ENCODE measurements around the gene MED4.
A peak's percentile ranks its signal among the peaks of the same experiment; 100 is the strongest.
"Not testable (repeated sequence)": the region's sequence is repeated elsewhere in the genome, so short reads cannot be mapped to it uniquely, and the experiment has no call there.

Gene MED4

GRCh38 chr13:48093588-48093987 is 1.3 kb downstream of the MED4 start:
- DNase-seq, result no peak

- no peak for DNase-seq
These were observed 8.6 kb downstream of the MED4 start for GRCh38 chr13:48086272-48086671.

GRCh38 chr13:48081739-48082138 is 13.2 kb downstream of the MED4 start:
- no peak for DNase-seq

GRCh38 chr13:48078251-48078656 is 16.6 kb downstream of the MED4 start:
- DNase-seq, result no peak

- no peak for DNase-seq
These were observed 20.9 kb downstream of the MED4 start for GRCh38 chr13:48074006-48074405.

DNA sequence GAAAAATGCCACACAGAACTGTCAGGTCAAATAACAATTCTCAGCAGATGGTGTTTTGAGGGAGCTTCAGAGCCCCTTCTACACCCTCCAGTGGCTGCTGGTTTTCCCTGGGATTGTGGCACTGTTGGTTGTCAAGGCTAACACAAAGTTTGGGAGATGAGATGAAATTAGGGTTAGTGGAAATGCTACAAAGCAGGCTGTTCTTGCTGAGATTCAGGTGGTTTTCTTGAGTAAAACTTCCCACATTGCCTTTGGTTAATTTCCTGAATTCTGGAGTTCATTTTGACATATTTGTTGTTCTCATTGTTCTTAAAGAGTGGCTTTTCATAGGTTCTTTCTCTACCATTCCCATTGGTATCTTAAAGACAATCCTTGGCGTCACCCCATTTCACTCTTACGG is 22.1 kb downstream of the MED4 start:
- no peak for DNase-seq

- no peak for DNase-seq
These were observed 22.6 kb downstream of the MED4 start for GRCh38 chr13:48072304-48072703.

DNA sequence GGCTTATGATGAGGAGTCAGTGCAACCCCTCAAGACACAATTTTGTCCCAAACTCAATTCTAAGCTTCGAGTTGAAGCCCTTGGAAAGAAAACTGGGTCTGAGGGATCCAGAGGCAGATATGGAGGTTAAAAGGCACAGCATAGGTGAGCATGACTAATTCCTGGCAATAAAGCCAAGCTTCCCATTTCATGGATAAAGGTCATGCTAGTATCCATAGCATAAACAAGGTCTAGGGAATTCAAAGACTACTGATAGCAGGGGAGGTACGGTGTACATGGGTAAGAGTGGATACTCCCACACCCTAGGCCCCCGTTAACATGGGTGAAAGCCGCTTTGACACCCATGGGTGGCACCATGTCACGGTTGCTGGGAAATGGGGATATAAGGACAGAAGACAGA is 24.0 kb downstream of the MED4 start:
- DNase-seq, result no peak

DNA sequence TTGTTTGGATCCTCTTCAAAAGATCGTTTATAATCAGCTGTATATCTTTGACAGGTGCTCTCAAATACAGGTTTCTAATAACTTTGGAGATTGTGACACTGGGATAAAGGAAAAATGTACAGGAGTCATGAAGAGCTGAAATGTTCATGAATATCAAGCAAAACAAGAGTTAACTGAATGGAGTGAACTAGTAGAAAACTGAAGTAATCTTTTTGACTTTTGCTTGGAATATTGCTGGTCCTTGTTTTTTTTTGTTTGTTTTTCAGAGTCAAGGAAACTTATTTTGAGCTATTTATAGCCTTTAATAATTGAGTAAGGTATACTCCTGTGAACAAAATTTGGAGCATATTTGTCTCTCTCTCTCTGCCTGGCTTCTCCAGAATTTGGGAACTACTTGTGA is 25.3 kb downstream of the MED4 start:
- DNase-seq, result no peak

DNA sequence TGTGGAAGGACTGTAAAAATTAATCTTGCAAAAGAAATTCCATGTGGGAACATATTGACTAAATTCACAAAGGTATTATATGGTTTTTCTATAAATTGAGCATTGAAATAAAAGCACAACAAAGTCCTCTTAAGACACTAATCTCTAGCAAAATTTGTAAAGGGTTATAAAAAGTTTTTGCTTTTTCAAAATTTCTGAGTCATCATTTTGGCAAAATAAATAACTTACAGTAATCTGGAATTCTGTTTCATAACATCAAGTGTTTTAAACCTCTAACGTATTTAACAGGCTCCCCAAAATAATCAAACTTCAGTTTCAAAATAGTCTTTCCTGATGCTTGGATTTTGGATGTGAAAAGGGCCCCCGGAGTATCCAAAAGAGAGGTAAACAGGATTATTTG is 26.0 kb downstream of the MED4 start:
- DNase-seq, result no peak

DNA sequence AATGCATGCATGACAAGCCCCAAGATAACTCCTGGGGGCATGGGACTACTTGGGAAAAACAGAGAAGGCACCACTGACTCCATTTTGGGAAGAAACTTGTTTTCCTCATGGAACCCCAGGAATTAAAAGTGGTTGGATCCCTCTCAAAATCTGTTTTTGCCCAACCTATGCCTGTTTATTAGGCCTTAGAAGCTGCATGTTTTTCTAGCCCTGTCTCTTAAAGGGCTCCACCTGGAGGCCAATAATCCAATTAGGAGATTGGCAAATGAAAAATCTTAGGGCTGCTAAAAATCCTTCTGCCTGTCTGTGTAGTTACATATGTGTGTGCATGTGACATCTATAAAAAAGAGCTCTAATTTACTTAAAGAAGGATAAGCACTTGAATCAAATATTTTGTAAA is 26.9 kb downstream of the MED4 start:
- DNase-seq, result no peak

DNA sequence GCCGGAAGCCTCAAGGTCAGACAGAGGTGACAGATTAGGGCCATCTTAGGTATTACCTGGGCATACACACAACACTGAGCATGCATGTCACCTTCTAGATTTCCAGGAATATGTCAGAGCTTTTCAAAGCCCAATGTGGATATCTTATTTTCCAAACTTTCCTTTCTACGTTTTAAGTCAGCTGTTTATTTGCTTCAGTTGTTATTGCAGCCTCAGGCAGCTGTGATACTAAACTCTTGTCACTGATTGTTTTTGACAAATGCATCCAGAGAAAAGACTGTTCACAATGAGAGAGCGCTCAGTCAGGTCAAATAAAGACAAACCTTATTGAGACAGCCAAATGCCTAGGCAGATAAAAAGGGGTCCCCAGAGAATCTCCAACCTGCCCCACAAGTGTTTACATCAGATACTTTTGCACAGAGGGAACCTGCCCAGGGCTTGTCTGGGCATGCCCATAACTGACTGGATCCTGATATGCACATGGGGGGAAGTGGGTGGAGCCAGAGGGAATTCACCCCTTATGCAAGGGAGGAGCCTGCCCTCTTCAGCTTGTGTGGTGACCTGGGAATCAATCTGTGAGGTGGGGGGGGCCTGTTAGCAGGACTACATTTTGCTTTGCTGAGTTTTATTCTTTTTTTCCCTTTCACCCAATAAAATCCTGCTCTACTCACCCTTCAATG is 28.5 kb downstream of the MED4 start:
- DNase-seq, result no peak

GRCh38 chr13:48059951-48060350 is 35.0 kb downstream of the MED4 start:
- not testable (repeated sequence) for DNase-seq

GRCh38 chr13:48058536-48058935 is 36.4 kb downstream of the MED4 start:
- DNase-seq, result not testable (repeated sequence)

DNA sequence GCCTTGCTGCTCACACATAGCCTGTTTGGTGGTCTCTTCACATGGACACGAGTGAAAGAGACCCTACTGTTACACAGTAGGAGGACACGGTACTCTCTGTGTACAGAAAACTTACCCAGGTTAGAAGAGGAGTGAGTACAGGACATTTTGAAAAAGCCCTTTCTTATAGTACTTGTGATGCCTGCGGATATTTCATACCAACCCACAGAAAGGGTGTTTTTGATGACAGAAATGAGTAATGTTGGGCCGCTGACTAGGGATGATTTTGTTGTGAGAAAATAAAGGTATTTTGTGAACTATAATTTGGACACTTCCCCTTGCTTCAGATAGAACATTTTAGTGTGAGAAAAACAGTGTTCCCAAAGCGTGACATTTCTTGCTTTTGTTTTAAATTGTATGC is 39.2 kb downstream of the MED4 start:
- no peak for DNase-seq

DNA sequence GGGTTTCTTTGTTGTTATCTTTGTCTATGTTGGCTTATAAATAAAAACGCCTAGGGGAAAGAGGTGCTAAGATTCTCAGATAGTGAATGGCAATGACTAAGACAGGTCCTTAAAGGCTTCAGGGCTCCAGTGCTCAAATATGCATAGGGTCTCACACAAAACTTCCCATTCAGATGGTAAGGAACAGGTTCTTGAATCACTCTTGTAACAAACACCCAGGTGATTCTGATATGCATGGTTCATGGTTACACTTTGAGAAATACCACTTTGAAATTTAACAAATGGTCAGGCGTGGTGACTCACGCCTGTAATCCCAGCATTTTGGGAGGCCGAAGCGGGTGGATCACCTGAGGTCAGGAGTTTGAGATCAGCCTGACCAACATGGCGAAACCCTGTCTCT is 40.3 kb downstream of the MED4 start:
- no peak for DNase-seq

- no peak for DNase-seq
These were observed 44.4 kb downstream of the MED4 start for GRCh38 chr13:48050550-48050949.

DNA sequence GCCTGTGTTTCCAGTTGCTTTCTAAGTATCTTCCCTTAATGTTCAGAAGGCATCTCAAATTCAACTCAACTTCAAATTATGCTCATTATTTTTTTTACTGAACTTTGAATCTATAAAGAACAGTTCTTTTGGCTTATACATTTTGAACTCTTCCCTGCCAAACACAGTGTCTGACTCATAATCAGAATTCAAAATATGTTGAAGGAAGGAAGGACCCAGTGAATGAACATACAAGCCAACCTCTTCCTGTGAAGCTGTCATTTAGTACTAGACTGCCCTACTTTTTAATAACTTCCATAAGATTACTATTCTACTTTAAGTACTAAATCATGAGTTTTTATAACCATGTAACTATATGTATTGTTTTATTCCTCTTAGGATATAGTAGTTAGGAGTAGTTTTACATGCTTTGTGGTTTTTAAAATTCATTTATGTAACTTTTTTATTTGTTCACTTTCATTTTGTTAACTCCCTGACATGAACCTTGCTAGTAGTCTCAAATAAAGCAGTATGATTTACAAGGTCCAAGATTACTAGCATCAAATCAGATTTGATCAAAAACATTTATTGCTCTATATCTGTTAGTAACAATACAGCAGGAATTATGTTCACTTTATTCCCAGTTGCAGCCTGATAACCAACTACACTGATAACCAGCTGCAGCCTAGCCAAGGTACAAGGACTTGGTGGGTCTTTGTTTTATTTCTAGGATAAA is 51.0 kb downstream of the MED4 start:
- DNase-seq, result no peak

DNA sequence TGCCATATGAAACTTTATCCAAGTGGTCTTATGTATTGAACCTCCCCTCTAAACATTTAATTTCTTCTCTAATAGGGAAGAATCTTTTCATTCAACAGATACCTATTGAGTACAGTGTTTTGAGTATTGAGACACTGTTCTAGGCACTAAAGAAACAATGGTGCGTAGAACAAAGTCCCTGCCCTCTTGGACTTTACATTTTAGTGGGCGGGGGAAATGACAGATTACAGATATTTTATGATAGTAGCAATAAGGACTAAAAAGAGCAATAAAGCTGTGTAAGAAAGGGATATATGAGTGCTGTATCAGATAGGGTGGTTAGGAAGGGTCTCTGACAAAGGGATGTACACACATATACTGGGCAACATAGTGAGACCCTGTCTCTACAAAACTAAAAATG is 52.0 kb downstream of the MED4 start:
- DNase-seq, result no peak

DNA sequence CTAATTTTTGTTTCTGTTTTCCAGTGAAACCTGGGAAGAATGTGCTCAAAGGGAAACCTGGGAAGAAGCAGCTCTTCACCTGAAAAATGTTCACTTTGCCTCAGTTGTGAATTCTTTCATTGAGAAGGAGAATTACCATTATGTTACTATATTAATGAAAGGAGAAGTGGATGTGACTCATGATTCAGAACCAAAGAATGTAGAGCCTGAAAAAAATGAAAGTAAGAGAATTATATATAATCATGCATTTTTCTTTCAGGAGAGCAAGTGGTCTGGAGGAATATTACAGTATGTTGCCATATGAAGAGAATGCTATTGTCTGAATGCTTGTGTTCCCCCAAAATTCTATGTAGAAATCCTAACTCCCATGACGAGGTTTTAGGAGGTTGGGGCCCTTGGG is 54.0 kb downstream of the MED4 start:
- no peak for DNase-seq

DNA sequence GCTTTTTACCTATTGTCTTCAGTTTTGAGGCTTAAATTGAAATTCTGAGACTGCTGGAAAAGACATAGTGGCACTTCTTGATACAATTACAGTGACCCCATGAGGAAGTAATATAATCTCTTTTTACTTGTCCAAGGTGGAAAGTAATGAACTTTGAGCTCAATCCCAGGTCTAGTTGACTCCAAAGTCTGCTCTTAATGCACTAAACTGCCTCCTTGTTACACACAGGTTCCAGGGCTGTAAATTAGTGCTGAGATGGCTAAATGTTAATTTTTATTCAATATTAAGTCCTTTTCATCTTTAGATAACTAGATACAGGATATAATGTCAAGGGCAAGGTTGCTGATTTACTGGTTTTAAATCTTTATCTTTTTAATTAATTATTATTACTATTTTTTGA is 54.9 kb downstream of the MED4 start:
- DNase-seq, result no peak

DNA sequence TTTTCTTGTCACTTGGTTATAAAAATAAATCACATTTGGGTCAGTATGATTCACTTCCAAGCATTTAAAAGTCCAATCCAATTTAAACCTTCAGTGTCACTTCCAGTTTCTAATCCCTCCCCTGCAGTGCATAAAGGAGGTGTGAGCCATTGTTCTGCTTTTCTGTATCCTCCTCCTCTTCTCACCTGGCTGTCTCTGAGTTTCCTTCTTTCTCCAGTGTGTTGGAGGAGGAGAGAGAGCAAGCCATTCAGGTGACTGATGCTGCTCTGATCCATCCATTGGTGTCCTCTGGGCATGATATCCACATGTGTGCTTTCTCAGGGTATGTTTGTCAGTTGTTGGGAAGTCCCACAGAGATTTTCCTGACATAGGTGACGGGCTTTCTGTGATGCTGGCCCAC is 56.1 kb downstream of the MED4 start:
- DNase-seq, result no peak

DNA sequence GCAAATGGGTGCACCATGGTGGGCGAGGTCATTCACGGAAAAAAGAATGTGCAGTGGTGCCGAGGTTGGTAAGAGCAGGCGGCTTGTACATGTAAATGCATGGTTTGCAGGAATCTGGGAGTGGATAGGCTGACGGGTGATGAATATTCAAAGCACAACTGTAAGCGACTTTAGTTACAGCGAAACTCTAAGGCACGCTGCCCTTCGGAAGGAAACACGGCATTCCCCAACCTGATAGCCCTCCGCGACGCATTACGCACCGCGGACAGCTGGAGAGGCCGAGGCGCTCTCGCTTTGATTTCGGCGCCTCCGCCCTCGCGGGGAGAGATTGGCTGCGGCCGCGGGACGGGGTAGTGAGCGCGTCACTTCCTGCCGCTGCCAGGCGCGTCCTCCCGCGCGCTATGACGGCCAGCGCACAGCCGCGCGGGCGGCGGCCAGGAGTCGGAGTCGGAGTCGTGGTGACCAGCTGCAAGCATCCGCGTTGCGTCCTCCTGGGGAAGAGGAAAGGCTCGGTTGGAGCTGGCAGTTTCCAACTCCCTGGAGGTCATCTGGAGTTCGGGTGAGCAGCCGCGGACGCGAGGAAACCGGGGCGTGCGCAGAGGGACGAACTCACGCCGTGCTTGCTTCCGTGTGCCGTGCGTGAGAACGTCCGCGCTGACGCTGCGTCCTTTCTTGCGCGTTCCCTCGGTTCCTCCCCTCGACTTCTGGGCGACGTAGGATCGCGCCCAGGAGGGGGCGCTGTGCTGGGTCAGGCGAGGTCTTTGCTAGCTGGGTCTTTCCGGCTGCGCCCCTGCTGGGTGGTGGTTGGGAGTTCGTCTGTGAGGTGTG is 57.3 kb downstream of the MED4 start, which contains the start of gene NUDT15:
NUDT15 (plus strand) TSS at position 381 of the 828 bp plus-strand sequence; CDS start at position 402, 21 bp downstream.
- DNase-seq, result peak; percentile 96

DNA sequence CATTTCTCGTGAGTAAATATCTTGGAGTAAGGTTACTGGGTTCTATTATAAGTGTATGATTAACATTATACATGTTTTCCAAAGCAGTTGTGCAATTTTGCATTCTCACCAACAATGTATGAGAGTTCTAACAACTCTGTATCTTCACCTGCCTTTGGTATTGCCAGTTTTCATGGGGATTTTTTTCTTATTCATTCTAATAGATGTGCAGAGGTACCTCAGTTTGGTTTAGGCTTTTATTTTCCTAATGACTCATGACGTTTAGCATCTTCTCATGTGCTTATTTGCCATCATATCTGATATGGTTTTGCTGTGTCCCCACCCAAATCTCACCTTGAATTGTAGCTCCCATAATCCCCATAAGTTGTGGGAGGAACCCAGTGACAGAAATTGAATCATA is 65.0 kb downstream of the MED4 start:
- DNase-seq, result no peak

Measured in central memory CD4-positive, alpha-beta T cell (primary cell).